Prostate gland (tissue), 2 donors: ENCODE results near the gene SMURF2. TPM values are rescaled to one million over a fixed set of nuclear protein-coding genes. Genes with fewer than 3 reads are reported as not detected.

Source experiments
- DNase-seq: peaks from one replicate; pipeline ENCODE4 v3.0.0-alpha.2; 2019; ENCODE audit warnings: low spot score
- H3K27ac ChIP-seq, 2 donors: fragments of 200-600 bp; sonication (generic); 2 replicates each; pipeline ENCODE4 v1.5.1; 2017 to 2019
- H3K27me3 ChIP-seq: fragments of 200-600 bp; sonication (generic); replicated peaks from 2 replicates; pipeline ENCODE4 v1.5.1; 2019; ENCODE audit not compliant: insufficient read depth
- H3K36me3 ChIP-seq, 2 donors: fragments of 200-600 bp; sonication (generic); 1 replicate in 1 of 2; 2 replicates in 1 of 2; pipeline versions ENCODE4 v1.5.1 to v1.8.1; 2017 to 2019
- H3K4me1 ChIP-seq: fragments of 200-600 bp; sonication (generic); replicated peaks from 2 replicates; pipeline ENCODE4 v1.5.1; 2019
- H3K4me3 ChIP-seq, 2 donors: fragments of 200-600 bp; sonication (generic); 2 replicates each; pipeline ENCODE4 v1.5.1; 2017 to 2019
- H3K9me3 ChIP-seq: fragments of 200-600 bp; sonication (generic); 2 replicates; pipeline ENCODE4 v1.5.1; 2017
- CTCF ChIP-seq, 4 experiments: fragments of 200-600 bp in 2 of 4; fragments of 450-650 bp in 2 of 4; sonication (generic) in 2 of 4; IDR thresholded peaks; 1 replicate in 3 of 4; 2 replicates in 1 of 4; pipeline ENCODE4 v1.5.1; 2016 to 2019; ENCODE audit warnings: antibody characterized with exemption in 4 of 4, mild to moderate bottlenecking in 2 of 4, moderate library complexity in 2 of 4
- POLR2A ChIP-seq: fragments of 450-650 bp; IDR thresholded peaks from one replicate; pipeline ENCODE4 v1.6.1; 2016; ENCODE audit warnings: antibody characterized with exemption, mild to moderate bottlenecking
- POLR2AphosphoS5 ChIP-seq: sonication (generic); formaldehyde crosslinking; IDR thresholded peaks from one replicate; pipeline ENCODE4 v1.6.1; 2017; ENCODE audit warnings: antibody characterized with exemption
- WGBS: methylation state at CpG from one replicate; pipeline ENCODE4 v1.1.5; 2018; 5-methylcytosine and 5-hydroxymethylcytosine counted together
- intact Hi-C: fragments of 100-400 bp; cut with DNase I; formaldehyde crosslinking; loops from one replicate; pipeline ENCODE4 v1.14.2; 2022
- total RNA-seq, 2 donors: library from RNA; depleted of rRNA; stranded (reverse); fragments of >200 nt; gene quantifications; one replicate each; pipeline ENCODE4 v1.1.0, GENCODE V29; 2016

SMURF2 gene
- total RNA-seq, 2 donors from 2014 or later = 21.5 to 29.1 TPM

- TF ChIP-seq POLR2A (no peak), CTCF (IDR thresholded peaks at IDR 0.05) (no peak), POLR2AphosphoS5 (no peak)
- Histone ChIP-seq H3K36me3 (no peaks in the 10 kb centered on the region), H3K4me1 (no peaks in the 10 kb centered on the region), H3K27ac (no peak overlapping the region), H3K4me3 (no peak overlapping the region), H3K27me3 (no peaks in the 10 kb centered on the region), H3K9me3 (no peaks in the 10 kb centered on the region)
- intact Hi-C loops = no loop called here
- 92% methylated on average over 1 of the region's 1 CpG for whole genome bisulfite sequencing
- no peak for DNase-seq
Measured at GRCh38 chr17:64647817-64648216, 14.3 kb downstream of the SMURF2 start.

DNA sequence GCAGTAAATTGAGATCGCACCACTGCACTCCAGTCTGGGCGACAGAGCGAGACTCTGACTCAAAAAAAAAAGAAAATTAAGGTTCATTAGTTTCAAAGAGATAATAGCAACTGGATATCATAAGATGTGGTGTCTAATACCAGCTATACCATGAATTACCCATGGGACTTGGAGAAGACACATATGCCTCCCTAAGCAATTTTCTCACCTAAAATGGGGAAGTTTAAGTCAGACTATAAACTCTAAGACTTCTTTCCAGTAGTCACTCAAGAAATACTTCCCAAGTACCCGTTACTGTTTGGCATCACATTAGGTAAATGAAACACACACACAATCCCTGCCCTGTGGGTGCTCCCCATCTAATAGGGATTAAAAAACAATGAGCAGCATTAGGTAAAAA lies 22.6 kb downstream of the SMURF2 start:
- Histone ChIP-seq H3K9me3 (no peaks in the 10 kb centered on the region), H3K4me3 (no peak overlapping the region), H3K4me1 (no peaks in the 10 kb centered on the region), H3K36me3 (no peaks in the 10 kb centered on the region), H3K27ac (no peak overlapping the region), H3K27me3 (no peaks in the 10 kb centered on the region)
- 94% methylated on average over 4 of the region's 4 CpGs for WGBS
- TF ChIP-seq POLR2A (no peak), CTCF (IDR thresholded peaks at IDR 0.05) (no peak), POLR2AphosphoS5 (no peak)
- intact Hi-C loops = no loop called here
- DNase-seq = no peak

- Histone ChIP-seq H3K4me1 (no peaks in the 10 kb centered on the region), H3K4me3 (no peak overlapping the region), H3K27ac (no peak overlapping the region), H3K27me3 (no peaks in the 10 kb centered on the region), H3K36me3 (no peaks in the 10 kb centered on the region), H3K9me3 (no peaks in the 10 kb centered on the region)
- DNase-seq = no peak
- TF ChIP-seq CTCF (IDR thresholded peaks at IDR 0.05) (no peak), POLR2A (no peak), POLR2AphosphoS5 (no peak)
- intact Hi-C loops = no loop called here
- 89% methylated on average over 2 of the region's 2 CpGs for WGBS
Measured at GRCh38 chr17:64638552-64639203, 23.4 kb downstream of the SMURF2 start.

DNA sequence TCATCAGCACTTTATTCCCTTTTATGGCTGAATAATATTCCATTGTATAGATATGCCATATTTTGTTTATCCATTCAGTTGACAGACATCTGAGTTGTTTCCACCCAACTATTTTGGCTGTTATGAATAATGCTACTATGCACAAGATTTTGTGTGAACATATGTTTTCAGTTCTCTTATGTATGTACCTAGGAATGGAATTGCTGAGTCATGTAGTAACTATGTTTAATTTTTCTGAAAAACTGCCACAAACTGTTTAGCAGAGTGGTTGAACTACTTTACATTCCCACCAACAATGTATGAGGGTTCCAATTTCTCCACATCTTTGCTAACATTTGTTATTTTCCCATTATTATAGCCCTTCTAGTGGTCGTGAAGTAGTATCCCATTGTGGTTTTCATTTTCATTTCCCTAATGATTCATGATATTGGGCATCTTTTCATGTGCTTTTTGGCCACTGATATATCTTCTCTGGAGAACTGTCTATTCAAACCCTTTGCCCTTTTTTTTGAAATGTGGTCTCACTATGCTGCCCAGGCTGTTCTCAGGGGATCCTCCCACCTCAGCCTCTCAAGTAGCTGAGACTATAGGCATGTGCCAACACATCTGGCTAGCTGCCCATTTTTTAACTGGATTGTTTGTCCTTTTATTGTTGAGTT lies 26.3 kb downstream of the SMURF2 start:
- intact Hi-C loops = no loop called here
- Histone ChIP-seq H3K27ac (no peak overlapping the region), H3K27me3 (no peaks in the 10 kb centered on the region), H3K4me3 (no peak overlapping the region), H3K36me3 (no peaks in the 10 kb centered on the region), H3K4me1 (no peaks in the 10 kb centered on the region), H3K9me3 (no peaks in the 10 kb centered on the region)
- no peak for TF ChIP-seq POLR2A
- TF ChIP-seq CTCF (IDR thresholded peaks at IDR 0.05) = no peak
- TF ChIP-seq POLR2AphosphoS5 = no peak
- no peak for DNase-seq
- WGBS = 67% methylated on average over 1 of the region's 1 CpG

GRCh38 chr17:64634218-64634617 lies 27.9 kb downstream of the SMURF2 start:
- Histone ChIP-seq H3K4me3 (no peak overlapping the region), H3K36me3 (no peaks in the 10 kb centered on the region), H3K27ac (no peak overlapping the region), H3K9me3 (no peaks in the 10 kb centered on the region), H3K27me3 (no peaks in the 10 kb centered on the region), H3K4me1 (no peaks in the 10 kb centered on the region)
- no peak for DNase-seq
- 61% methylated on average over 1 of the region's 1 CpG for WGBS
- TF ChIP-seq POLR2AphosphoS5 = no peak
- no peak for TF ChIP-seq CTCF (IDR thresholded peaks at IDR 0.05)
- TF ChIP-seq POLR2A = no peak
- intact Hi-C loops = no loop called here
